IPS DF 19.7 (cell line): ENCODE results near the gene GIGYF2.

Source experiments
- DNase-seq: peaks from one replicate; pipeline ENCODE4 v3.0.0-alpha.2; 2013; ENCODE audit warnings: low read depth, low spot score

The GIGYF2 gene

GRCh38 chr2:232861353-232861752, 164.2 kb downstream of the GIGYF2 start:
- DNase-seq, result no peak

DNA sequence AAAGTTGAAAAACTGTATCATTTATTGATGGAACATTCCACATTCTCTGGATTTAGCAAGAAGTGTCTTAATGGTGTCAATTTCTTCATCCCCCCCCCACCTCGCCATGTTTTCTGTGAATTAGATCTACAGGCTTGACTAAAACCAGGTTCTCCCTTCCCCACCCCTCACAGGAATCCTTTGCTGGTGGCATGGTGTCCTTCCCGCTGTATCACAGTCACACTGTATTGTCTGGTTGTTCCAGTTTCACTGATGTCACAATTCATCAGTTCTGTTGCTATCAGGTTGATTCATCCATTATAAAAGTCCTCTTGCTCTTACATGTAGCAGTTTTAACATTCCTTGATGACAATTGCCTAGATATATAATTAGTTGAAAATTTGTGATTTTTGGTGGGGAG, 166.9 kb downstream of the GIGYF2 start:
- no peak for DNase-seq

DNA sequence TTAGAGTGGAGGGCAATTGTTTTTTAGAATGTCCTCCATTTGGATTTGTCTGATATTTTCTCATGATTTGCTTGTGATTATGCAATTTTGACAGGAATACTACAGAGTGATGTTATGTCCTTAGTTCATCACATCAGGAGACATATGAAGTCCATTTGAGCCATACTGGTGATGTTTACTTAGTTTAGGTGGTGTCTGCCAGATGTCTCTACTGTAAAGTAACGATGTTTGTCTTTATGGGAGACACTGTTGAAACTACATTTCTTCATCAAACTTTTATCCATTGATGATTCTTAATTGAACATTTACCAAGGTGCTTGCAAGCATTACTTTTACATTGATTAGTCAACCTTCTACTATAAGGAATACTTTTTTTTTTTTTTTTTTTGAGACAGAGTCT, 168.0 kb downstream of the GIGYF2 start:
- DNase-seq, result no peak

GRCh38 chr2:232866104-232866503, 169.0 kb downstream of the GIGYF2 start:
- DNase-seq, result no peak

GRCh38 chr2:232869138-232870017, 172.2 kb downstream of the GIGYF2 start:
- no peak for DNase-seq

GRCh38 chr2:232870018-232870765, 173.1 kb downstream of the GIGYF2 start, which contains the start of gene SNORC:
Gene SNORC, plus strand, starts transcription at chr2:232870264. Its CDS starts 78 bp downstream, at chr2:232870342.
- DNase-seq, result no peak

DNA sequence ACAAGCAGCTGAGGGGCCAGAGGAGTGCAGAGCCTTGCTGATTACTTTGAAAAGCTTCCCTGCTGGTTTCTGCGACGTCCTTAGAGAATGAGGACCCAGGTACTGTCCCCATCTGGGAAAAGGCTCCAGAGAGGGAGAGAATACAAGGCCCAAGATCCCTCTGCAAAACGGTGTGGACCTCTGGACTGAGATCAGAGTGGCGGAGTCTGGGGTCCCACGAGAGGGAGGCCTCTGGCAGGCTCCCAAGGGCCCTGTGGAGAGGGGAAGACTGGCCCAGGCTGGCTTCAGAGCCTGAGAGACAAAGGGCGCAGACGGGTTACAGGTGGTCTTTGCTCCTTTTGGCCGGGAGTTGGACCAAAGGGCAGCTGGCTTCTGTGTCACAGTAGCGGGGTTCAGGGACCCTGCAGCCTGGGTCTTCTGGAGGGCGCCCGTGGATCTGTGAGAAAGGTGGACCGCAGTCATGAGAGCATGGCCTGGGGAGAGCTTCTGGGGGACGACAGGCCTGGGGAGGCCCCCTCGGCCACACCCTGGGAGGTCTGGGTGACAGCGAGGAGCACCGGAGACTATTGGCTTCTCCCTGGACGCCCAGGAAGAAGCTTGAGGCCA, 173.7 kb downstream of the GIGYF2 start:
- DNase-seq, result no peak

DNA sequence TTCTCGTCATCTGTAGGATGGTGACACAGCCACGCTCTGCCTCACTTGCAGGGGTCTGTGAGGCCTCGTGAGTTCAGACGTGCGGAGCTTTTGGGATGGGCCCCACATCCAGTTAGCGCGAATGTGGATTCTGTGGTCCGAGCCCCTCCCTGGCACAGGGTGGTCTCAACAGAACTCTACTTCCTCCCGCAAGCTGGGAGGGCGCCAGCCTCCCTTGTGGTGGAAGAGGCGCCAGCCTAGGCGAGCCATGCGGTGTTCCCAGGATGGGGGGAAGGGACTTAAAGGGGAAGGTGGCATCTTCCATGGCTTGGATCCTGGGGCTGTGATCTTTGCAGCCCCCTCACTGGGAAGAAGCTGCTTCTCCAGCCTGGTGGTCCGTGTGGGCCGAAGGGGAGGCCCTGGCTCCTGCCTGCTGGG, 174.3 kb downstream of the GIGYF2 start:
- no peak for DNase-seq

- no peak for DNase-seq
Measured at GRCh38 chr2:232871835-232872736, 175.0 kb downstream of the GIGYF2 start.

DNA sequence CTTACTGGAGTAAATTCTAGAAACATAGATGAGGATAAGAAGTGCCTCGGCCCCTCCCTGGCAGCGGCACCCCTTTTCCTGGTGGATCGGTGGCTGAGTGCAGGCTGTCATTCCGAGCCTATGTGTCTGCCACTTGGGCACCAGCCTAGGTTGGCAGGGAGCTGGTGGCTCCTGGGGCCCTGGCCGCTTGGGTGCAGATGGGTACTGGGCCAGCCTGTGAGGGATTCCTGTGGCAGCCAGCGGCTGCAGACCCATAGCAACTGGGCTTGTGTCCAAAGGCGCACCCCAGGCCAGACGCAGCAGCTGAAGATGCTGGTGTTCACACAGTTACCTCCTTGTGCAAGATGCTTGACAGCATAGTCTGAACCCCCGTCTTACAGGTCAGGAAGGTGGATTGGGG, 175.7 kb downstream of the GIGYF2 start:
- DNase-seq, result no peak

DNA sequence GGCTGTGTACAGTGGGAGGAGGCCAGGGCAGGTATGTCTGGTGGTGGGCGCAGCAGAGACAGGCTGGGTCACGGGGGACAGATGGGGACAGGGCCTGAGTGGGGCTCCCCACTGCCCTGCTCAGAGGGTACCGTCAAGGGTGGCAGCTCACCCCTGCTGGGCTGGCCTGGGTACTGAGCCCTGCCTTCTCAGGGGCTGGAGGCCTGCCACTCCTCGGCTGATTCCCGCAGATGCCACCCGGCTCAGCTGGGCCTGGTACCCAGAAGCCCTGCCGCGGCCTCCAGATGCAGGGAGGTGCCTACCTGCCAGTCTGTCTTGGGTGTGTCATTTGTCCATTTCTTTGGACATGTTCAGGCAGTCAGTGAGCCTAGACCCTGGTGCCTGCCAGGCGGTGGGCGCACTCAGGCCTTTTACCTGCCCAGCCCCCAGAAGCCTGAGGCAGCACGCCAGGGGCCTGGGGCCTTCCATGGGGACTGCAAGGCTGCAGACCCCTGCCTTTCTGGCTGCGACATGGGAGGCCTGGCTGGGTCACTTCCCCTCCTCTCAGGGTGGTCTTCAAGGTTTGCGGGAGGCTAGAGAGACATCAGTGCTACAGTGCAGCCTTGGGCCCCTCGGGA, 176.3 kb downstream of the GIGYF2 start:
- no peak for DNase-seq

DNA sequence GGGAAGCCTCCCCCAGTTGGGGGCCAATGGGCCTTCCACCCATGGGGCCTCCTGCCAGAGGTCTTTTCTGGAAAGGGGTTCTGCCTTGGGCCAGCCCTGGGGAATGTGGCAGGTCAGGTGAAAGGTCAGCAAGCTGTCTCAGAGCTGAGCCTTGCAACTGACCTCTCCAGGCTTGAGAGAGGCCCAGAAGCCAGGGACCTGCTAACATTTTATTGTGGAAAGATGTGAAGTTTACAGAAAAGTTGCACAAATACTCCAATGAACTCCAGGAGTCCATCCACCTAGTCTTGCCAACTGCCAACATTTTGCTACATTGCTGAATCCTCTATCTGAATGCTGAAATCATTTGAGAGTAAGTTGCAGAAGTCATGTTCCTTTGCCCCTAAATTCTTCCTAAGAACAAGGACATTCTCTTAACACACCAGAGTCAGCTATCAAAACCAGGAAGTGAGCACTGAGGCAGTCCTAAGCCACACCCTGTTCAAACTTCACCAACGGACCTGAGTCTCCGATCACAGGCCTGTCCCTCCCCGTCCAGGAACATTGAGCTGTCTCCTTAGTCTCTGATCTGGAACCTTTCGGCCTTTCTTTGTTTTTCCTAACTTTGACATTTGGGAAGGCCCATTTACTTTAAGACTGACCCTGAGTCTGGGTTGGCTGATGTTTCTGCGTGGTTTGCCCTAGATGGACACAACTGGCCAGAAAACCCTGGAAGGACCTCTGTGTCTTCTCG, 176.9 kb downstream of the GIGYF2 start:
- DNase-seq, result no peak

DNA sequence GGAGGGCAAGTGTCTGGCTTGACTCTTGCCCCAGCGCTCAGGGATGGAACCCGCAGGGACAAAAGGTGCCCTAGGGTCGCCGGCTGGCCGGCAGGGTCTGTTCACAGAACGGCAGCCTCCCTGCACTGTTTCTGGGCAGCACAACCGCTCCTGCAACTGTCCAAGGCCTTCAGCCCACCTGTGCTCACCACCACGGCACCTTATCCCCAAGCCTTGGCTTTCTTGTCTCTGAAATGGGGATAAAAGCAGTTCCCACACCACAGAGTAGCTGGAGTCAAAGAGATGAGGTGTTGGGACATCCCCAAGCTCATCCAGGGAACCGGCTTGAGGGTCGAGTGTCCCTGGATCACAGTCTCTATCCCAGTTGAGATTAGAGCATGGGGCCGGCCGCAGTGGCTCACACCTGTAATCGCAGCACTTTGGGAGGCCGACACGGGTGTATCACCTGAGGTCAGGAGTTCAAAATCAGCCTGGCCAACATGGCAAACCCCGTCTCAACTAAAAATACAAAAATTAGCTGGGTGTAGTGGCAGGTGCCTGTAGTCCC, 177.6 kb downstream of the GIGYF2 start:
- DNase-seq, result no peak

DNA sequence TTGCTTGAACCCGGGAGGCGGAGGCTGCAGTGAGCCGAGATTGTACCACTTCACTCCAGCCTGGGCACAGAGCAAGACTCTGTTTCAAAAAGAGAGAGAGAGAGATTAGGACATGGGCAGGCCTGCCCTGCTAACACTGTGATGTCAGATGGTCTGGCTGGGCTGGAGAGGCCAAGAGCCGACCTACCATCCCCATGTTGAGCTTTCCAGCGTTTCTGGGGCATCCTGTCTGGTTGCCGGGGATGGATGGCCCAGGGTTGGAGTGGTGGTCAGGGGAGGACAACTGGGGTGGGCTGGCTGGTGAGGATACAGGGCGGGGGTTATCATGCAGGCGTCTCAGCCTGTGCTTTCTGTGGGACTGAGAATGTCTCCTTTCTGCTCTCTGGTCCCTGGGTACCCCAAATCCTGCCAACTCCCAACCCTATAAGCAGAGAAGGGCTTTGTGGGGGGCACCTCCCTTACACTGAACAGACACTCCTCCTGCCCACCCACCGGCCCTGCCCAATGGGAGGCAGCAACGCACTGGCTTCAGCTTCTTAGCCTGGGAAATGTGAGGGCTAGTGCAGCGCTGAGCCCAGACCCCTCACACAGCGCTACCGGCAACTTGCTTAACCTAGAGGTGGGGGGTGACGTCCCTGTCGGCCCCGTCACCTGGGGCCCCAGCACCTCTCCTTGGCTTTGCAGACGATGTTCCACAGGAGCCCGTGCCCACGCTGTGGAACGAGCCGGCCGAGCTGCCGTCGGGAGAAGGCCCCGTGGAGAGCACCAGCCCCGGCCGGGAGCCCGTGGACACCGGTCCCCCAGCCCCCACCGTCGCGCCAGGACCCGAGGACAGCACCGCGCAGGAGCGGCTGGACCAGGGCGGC, 178.4 kb downstream of the GIGYF2 start:
- no peak for DNase-seq

DNA sequence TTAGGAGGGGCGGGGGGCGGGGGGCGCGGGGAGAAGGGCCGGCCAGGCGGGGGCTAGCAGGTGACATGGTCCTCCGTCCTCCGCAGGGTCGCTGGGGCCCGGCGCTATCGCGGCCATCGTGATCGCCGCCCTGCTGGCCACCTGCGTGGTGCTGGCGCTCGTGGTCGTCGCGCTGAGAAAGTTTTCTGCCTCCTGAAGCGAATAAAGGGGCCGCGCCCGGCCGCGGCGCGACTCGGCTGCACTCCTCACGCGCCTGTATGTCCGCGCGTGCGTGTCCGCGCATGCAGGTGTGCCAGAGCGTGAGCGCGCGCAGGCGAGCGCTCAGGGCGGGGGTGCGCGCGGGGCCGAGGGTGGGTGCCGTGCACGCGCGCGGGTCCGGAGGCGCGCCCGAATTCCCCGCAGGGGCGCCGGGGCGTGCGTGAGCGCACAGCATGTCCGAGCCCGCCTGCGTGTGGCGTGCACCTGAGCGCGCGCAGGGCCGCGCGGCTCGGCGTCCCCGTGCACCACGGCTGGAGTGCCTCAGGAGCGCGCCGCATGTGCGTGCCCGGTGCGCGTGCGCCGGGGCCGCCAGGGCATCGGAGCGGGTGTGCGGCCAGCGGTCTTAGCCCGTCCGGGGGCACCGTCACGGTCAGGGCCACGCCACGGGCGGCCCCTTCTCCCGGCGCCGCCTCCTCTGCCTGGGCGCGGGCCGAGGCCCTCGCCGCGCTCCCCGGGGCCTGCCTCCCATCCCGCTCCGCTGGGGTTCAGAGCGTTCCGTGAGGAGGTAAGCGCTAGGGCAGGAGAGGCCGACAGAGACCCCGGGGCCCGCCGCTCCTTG, 179.2 kb downstream of the GIGYF2 start:
- DNase-seq, result no peak

DNA sequence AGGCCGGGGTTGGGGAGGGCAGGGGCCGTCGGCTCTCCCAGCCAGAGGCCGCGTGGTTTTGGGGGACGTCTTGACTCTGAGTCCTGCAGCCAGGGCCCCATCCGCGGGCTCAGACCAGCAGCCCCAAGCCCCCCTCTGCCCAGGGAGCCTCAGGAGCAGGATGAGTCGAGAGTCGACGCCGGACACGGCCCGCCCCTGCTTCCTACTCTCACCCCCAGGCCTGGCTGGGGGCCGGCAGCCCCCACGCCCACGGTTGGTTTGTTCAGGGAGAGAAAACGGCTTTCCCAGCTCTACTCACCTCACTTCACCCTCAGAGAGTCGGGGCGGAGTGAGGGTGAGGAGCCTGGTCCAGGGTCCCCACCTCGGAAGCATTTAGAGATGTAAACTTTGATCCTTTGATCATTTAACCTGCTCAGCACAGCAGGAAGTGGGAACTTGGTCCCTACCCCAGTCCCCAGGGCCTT, 179.9 kb downstream of the GIGYF2 start:
- DNase-seq, result no peak

- DNase-seq, result no peak
Measured at GRCh38 chr2:232877940-232878511, 180.9 kb downstream of the GIGYF2 start.
